HepG2 (cell line): ENCODE data around the gene CREB3. TPM values are rescaled to one million over a fixed set of nuclear protein-coding genes. Genes with fewer than 3 reads are reported as not detected.

Experiments used
- ATRX ChIP-seq: sonication (generic); formaldehyde crosslinking; IDR thresholded peaks from 2 replicates; pipeline ENCODE4 v1.4.0; 2020; ENCODE audit warnings: missing genetic modification reagents, borderline replicate concordance
- HOXA3 ChIP-seq: sonication (generic); formaldehyde crosslinking; IDR thresholded peaks from 2 replicates; pipeline ENCODE4 v1.5.0; 2020; ENCODE audit warnings: missing genetic modification reagents
- KDM4B ChIP-seq: sonication (generic); formaldehyde crosslinking; IDR thresholded peaks from 2 replicates; pipeline ENCODE4 v1.4.0; 2020; ENCODE audit warnings: missing genetic modification reagents
- NR2F1 ChIP-seq, 2 experiments: fragments of 450-650 bp in 1 of 2; formaldehyde crosslinking in 1 of 2; IDR thresholded peaks; 2 replicates each; pipeline versions ENCODE4 v1.5.0 to v1.6.1; 2016 to 2020; ENCODE audit warnings: mild to moderate bottlenecking in 1 of 2, missing compliant biosample characterization in 1 of 2, missing genetic modification reagents in 1 of 2, moderate library complexity in 1 of 2
- NRL ChIP-seq: sonication (generic); formaldehyde crosslinking; IDR thresholded peaks from 2 replicates; pipeline ENCODE4 v1.5.0; 2020; ENCODE audit warnings: missing genetic modification reagents, mild to moderate bottlenecking, moderate library complexity, borderline replicate concordance
- SPEN ChIP-seq: sonication (generic); formaldehyde crosslinking; IDR thresholded peaks from 2 replicates; pipeline ENCODE4 v1.5.1; 2020; ENCODE audit warnings: low read depth, mild to moderate bottlenecking, missing genetic modification reagents
- ZFAT ChIP-seq: sonication (generic); formaldehyde crosslinking; conservative IDR thresholded peaks from 2 replicates; pipeline ENCODE4 v1.8.1; 2023; ENCODE audit warnings: missing genetic modification reagents, inconsistent platforms
- ZNF296 ChIP-seq: sonication (generic); formaldehyde crosslinking; conservative IDR thresholded peaks from 2 replicates; pipeline ENCODE4 v1.5.0; 2020; ENCODE audit warnings: mild to moderate bottlenecking, missing genetic modification reagents
- ZNF468 ChIP-seq: sonication (generic); formaldehyde crosslinking; IDR thresholded peaks from 2 replicates; pipeline ENCODE4 v1.8.0; 2022; ENCODE audit warnings: mild to moderate bottlenecking, moderate library complexity, missing genetic modification reagents
- polyA plus RNA-seq, 8 experiments: library from polyadenylated mRNA; depleted of rRNA in 3 of 8; stranded (reverse) in 7 of 8; unstranded in 1 of 8; fragments of >200 nt; fragmentation: Illumina TruSeq in 4 of 8; extraction: Trizol in 4 of 8; gene quantifications; 2 replicates each; pipeline versions ENCODE4 v1.2.1 to v1.2.3, GENCODE V29; 2011 to 2016; ENCODE audit warnings: low read depth in 4 of 8, missing spikeins in 1 of 8, mixed read lengths in 1 of 8; ENCODE audit not compliant: insufficient read depth in 1 of 8
- total RNA-seq, 5 experiments: library from RNA; depleted of rRNA; stranded (reverse); fragments of >200 nt; fragmentation: Illumina TruSeq; extraction: Trizol; gene quantifications; 2 replicates each; pipeline ENCODE4 v1.2.3, GENCODE V29; 2016; ENCODE audit warnings: low read depth in 1 of 5
- TF ChIP-seq, protein P1 (sequence below): sonication (generic); formaldehyde crosslinking; IDR thresholded peaks from 2 replicates; pipeline ENCODE4 v1.4.0; 2020; ENCODE audit warnings: mild to moderate bottlenecking, missing genetic modification reagents
- TF ChIP-seq, protein P2 (sequence below): sonication (generic); formaldehyde crosslinking; IDR thresholded peaks from 2 replicates; pipeline ENCODE4 v1.4.0; 2020; ENCODE audit warnings: mild to moderate bottlenecking, missing genetic modification reagents

Gene CREB3
- total and polyA plus RNA-seq, 2 of the 13 experiments (the other 11 are each of a cell fraction or from before 2014, with no cell fraction given): 11.1 to 34.2 TPM

DNA sequence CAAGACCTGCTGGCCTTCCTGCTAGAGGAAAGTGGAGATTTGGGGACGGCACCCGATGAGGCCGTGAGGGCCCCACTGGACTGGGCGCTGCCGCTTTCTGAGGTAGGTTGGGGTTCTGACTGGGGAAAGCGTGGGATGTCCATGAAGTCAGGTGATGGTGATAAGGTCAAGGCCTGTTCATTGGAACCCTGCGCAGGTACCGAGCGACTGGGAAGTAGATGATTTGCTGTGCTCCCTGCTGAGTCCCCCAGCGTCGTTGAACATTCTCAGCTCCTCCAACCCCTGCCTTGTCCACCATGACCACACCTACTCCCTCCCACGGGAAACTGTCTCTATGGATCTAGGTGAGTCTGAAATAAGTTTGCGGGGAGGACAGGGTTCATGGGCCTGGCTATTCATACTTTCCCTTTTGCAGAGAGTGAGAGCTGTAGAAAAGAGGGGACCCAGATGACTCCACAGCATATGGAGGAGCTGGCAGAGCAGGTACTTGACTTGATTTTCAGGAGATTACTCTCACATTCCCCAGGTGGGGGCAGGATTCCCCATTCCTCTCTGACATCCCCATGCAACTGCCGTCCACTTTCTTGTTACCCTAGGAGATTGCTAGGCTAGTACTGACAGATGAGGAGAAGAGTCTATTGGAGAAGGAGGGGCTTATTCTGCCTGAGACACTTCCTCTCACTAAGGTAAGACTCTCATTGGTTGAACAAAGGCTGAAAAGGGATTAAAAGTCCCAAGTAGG lies 505 bp downstream of the CREB3 start (continued):
- TF ChIP-seq, protein P1, sequence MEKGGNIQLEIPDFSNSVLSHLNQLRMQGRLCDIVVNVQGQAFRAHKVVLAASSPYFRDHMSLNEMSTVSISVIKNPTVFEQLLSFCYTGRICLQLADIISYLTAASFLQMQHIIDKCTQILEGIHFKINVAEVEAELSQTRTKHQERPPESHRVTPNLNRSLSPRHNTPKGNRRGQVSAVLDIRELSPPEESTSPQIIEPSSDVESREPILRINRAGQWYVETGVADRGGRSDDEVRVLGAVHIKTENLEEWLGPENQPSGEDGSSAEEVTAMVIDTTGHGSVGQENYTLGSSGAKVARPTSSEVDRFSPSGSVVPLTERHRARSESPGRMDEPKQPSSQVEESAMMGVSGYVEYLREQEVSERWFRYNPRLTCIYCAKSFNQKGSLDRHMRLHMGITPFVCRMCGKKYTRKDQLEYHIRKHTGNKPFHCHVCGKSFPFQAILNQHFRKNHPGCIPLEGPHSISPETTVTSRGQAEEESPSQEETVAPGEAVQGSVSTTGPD: no peak
- TF ChIP-seq SPEN (no peak), NR2F1 (CRISPR knock-in tag; IDR thresholded peaks at IDR 0.05) (no peak), KDM4B (CRISPR knock-in tag) (no peak), ZFAT (no peak), NRL (CRISPR knock-in tag) (no peak), HOXA3 (no peak), ZNF468 (CRISPR knock-in tag) (no peak), ZNF296 (CRISPR knock-in tag) (no peak), ATRX (CRISPR knock-in tag) (no peak)
- TF ChIP-seq, protein P2, sequence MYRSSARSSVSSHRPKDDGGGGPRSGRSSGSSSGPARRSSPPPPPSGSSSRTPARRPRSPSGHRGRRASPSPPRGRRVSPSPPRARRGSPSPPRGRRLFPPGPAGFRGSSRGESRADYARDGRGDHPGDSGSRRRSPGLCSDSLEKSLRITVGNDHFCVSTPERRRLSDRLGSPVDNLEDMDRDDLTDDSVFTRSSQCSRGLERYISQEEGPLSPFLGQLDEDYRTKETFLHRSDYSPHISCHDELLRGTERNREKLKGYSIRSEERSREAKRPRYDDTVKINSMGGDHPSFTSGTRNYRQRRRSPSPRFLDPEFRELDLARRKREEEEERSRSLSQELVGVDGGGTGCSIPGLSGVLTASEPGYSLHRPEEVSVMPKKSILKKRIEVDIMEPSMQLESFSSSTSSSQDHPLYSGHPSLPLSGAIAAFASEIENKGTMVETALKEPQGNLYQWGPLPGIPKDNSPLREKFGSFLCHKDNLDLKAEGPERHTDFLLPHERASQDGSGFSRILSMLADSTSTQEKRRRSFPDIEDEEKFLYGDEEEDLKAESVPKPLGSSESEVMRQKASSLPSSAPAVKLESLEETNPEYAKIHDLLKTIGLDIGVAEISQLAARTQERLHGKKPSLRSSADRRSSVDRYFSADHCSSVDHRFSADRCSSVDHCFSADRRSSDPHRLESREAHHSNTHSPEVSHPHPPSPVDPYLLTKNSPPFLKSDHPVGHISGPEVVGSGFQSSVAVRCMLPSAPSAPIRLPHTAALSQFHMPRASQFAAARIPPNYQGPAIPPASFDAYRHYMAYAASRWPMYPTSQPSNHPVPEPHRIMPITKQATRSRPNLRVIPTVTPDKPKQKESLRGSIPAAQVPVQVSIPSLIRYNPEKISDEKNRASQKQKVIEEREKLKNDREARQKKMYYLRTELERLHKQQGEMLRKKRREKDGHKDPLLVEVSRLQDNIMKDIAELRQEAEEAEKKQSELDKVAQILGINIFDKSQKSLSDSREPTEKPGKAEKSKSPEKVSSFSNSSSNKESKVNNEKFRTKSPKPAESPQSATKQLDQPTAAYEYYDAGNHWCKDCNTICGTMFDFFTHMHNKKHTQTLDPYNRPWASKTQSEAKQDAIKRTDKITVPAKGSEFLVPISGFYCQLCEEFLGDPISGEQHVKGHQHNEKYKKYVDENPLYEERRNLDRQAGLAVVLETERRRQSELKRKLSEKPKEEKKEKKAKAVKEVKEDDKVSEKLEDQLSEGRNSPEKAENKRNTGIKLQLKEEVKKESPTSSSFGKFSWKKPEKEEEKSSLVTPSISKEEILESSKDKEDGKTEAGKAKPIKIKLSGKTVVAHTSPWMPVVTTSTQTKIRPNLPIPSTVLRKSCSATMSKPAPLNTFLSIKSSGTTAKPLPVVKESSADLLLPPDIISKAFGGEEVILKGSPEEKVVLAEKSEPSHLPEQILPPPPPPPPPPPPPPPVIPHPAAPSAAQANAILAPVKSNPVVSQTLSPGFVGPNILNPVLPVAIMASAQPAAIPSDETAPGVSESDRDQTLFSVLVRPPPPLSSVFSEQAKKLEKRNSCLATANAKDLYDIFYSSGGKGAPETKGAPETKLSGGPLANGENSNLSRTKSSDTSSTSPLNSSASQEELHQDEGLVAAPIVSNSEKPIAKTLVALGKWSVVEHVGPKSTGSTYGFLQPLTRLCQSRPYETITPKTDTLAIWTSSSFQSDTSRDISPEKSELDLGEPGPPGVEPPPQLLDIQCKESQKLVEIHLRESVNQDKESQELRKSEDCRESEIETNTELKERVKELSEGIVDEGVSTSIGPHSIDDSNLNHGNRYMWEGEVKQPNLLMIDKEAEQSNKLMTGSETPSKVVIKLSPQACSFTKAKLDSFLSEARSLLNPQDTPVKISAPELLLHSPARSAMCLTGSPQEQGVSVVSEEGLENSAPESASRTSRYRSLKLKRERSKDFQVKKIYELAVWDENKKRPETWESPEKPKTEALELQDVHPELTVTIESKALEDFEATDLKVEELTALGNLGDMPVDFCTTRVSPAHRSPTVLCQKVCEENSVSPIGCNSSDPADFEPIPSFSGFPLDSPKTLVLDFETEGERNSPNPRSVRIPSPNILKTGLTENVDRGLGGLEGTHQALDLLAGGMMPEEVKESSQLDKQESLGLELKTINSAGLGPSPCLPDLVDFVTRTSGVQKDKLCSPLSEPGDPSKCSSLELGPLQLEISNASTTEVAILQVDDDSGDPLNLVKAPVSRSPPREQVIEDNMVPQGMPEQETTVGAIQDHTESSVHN (CRISPR knock-in tag): no peak
